CD4-positive, CD25-positive, alpha-beta regulatory T cell (primary cell): Measurements from ENCODE around the gene TRAPPC1. TPM values are rescaled to one million over a fixed set of nuclear protein-coding genes. Genes with fewer than 3 reads are reported as not detected.
A peak's percentile ranks its signal among the peaks of the same experiment; 100 is the strongest.

Experiments
- ATAC-seq, 2 donors: fragments of 150-1000 bp; cut with Tn5 transposase; one replicate each; pipeline ENCODE4 v1.10.0; 2021; ENCODE audit warnings: low read depth in 2 of 2, moderate number of reproducible peaks in 2 of 2, moderate library complexity in 1 of 2
- DNase-seq, 3 donors: peaks; one replicate each; pipeline versions ENCODE4 v3.0.0 to v3.0.0-alpha.2; 2012 to 2022; ENCODE audit warnings: mixed read lengths in 1 of 3
- H3K27ac ChIP-seq: one replicate; pipeline ENCODE4 v1.7.0; 2013; ENCODE audit warnings: mild to moderate bottlenecking, low read length; ENCODE audit not compliant: insufficient read depth, poor library complexity, severe bottlenecking
- H3K27me3 ChIP-seq: one replicate; pipeline ENCODE4 v1.7.0; 2013; ENCODE audit warnings: low read length; ENCODE audit not compliant: control insufficient read depth, insufficient read depth
- H3K36me3 ChIP-seq: one replicate; pipeline ENCODE4 v1.7.0; 2013; ENCODE audit warnings: mild to moderate bottlenecking, low read length, moderate library complexity; ENCODE audit not compliant: control insufficient read depth, insufficient read depth
- H3K4me1 ChIP-seq: 2 replicates; pipeline ENCODE4 v1.7.0; 2013; ENCODE audit warnings: mild to moderate bottlenecking, low read length; ENCODE audit not compliant: insufficient read depth, control insufficient read depth, poor library complexity, severe bottlenecking
- H3K4me3 ChIP-seq: one replicate; pipeline ENCODE4 v1.7.0; 2013; ENCODE audit warnings: low read depth, mild to moderate bottlenecking, low read length, moderate library complexity
- H3K9me3 ChIP-seq, 2 experiments: 1 replicate in 1 of 2; 2 replicates in 1 of 2; pipeline ENCODE4 v1.7.0; 2013; ENCODE audit warnings: low read length in 2 of 2, mild to moderate bottlenecking in 1 of 2, moderate library complexity in 1 of 2; ENCODE audit not compliant: control insufficient read depth in 2 of 2
- H3K27ac Mint-ChIP-seq, 3 donors: one replicate each; pipeline ENCODE4 v1.8.0; 2020 to 2022; ENCODE audit warnings: mild to moderate bottlenecking in 3 of 3, mixed read lengths in 3 of 3, moderate library complexity in 2 of 3
- H3K27me3 Mint-ChIP-seq: one replicate; pipeline ENCODE4 v1.8.0; 2022; ENCODE audit warnings: mild to moderate bottlenecking, mixed read lengths
- H3K36me3 Mint-ChIP-seq: one replicate; pipeline ENCODE4 v1.8.0; 2020; ENCODE audit warnings: mixed read lengths
- H3K4me1 Mint-ChIP-seq, 4 donors: one replicate each; pipeline ENCODE4 v1.8.0; 2020 to 2022; ENCODE audit warnings: mixed read lengths in 4 of 4, mild to moderate bottlenecking in 1 of 4
- H3K4me3 Mint-ChIP-seq, 4 donors: one replicate each; pipeline ENCODE4 v1.8.0; 2020 to 2022; ENCODE audit warnings: mild to moderate bottlenecking in 4 of 4, mixed read lengths in 4 of 4, moderate library complexity in 3 of 4
- H3K9me3 Mint-ChIP-seq, 7 donors: one replicate each; pipeline ENCODE4 v1.8.0; 2020 to 2022; ENCODE audit warnings: mixed read lengths in 7 of 7, mild to moderate bottlenecking in 3 of 7, moderate library complexity in 2 of 7
- polyA plus RNA-seq, 4 donors: library from polyadenylated mRNA; unstranded; fragments of 300-500 nt; fragmentation: Illumina TruSeq; gene quantifications; one replicate each; pipeline ENCODE4 v1.2.3, GENCODE V29; 2021
- total RNA-seq: library from RNA; stranded (reverse); gene quantifications from one replicate; pipeline ENCODE4 v1.2.3, GENCODE V29; 2022

Gene TRAPPC1
- total and polyA plus RNA-seq, 5 donors from 2014 or later = 114 to 297 (median 235) TPM

GRCh38 chr17:7881276-7882054, 50.3 kb downstream of the TRAPPC1 start:
- Mint-ChIP-seq H3K36me3 (peaks cover 4% of the 10 kb centered on the region), H3K27ac (no peak overlapping the region), H3K4me1 (peaks cover 4 to 11% (median 8%) of the 10 kb centered on the region in 4 donors), H3K27me3 (peaks cover 6% of the 10 kb centered on the region), H3K9me3 (no peaks in the 10 kb centered on the region), H3K4me3 (no peak overlapping the region)
- no peak for DNase-seq
- H3K4me3 ChIP-seq = peak overlapping the region; percentile 64
- H3K4me1 ChIP-seq = peaks cover 51% of the 10 kb centered on the region
- H3K36me3 ChIP-seq = peaks cover 14% of the 10 kb centered on the region
- no peak for ATAC-seq
- no peaks in the 10 kb centered on the region for H3K27me3 ChIP-seq
- peak overlapping the region; percentile 67 for H3K27ac ChIP-seq
- no peaks in the 10 kb centered on the region for H3K9me3 ChIP-seq

Other genes with a start within 250 kb of the TRAPPC1 start
- gene TP53, start 244.5 kb downstream of the TRAPPC1 start, total RNA-seq = 61.3 TPM
- gene TP53, start 244.5 kb downstream of the TRAPPC1 start, polyA plus RNA-seq = 10 to 100 TPM; 29.4 to 35.1 (median 32.1) TPM
- 7.9 TPM for gene WRAP53, start 243.5 kb downstream of the TRAPPC1 start, total RNA-seq
- gene WRAP53, start 243.5 kb downstream of the TRAPPC1 start, polyA plus RNA-seq = 10 to 100 TPM; 11.1 to 16.4 (median 12.0) TPM
- gene EFNB3, start 226.7 kb downstream of the TRAPPC1 start, total RNA-seq = not detected
- gene EFNB3, start 226.7 kb downstream of the TRAPPC1 start, polyA plus RNA-seq = not detected
- not detected for gene DNAH2, start 214.2 kb downstream of the TRAPPC1 start, total RNA-seq
- gene DNAH2, start 214.2 kb downstream of the TRAPPC1 start, polyA plus RNA-seq = not detected
- 255 TPM for gene KDM6B, start 97.7 kb downstream of the TRAPPC1 start, total RNA-seq
- under 1 TPM; 0.30 to 0.74 (median 0.42) TPM for gene KDM6B, start 97.7 kb downstream of the TRAPPC1 start, polyA plus RNA-seq
- 31.5 TPM for gene TMEM88, start 76.9 kb downstream of the TRAPPC1 start, total RNA-seq
- gene TMEM88, start 76.9 kb downstream of the TRAPPC1 start, polyA plus RNA-seq = not detected
- gene NAA38, start 74.4 kb downstream of the TRAPPC1 start, total RNA-seq = 23.6 TPM
- 100 to 1,000 TPM; 128 to 192 (median 141) TPM for gene NAA38, start 74.4 kb downstream of the TRAPPC1 start, polyA plus RNA-seq
- 11.8 TPM for gene CYB5D1, start 73.9 kb downstream of the TRAPPC1 start, total RNA-seq
- gene CYB5D1, start 73.9 kb downstream of the TRAPPC1 start, polyA plus RNA-seq = 1 to 10 TPM; 3.1 to 5.4 (median 4.2) TPM
- gene CHD3, start 43.2 kb downstream of the TRAPPC1 start, total RNA-seq = 273 TPM
- 1 to 10 TPM; 5.0 to 9.0 (median 7.2) TPM for gene CHD3, start 43.2 kb downstream of the TRAPPC1 start, polyA plus RNA-seq
- gene RNF227, start 15.7 kb downstream of the TRAPPC1 start, total RNA-seq = 2.4 TPM
- gene RNF227, start 15.7 kb downstream of the TRAPPC1 start, polyA plus RNA-seq = 1 to 10 TPM in 3 of 4 donors, under 1 TPM in 1; 0.92 to 5.0 (median 2.9) TPM
- 8.0 TPM for gene KCNAB3, start 2.1 kb downstream of the TRAPPC1 start, total RNA-seq
- gene KCNAB3, start 2.1 kb downstream of the TRAPPC1 start, polyA plus RNA-seq = under 1 TPM in 3 of 4 donors, not detected in 1; 0.06 to 0.33 (median 0.08) TPM
- gene CNTROB, start 260 bp upstream of the TRAPPC1 start, total RNA-seq = 40.9 TPM
- gene CNTROB, start 260 bp upstream of the TRAPPC1 start, polyA plus RNA-seq = 10 to 100 TPM in 1 of 4 donors, 1 to 10 TPM in 3; 5.0 to 12.3 (median 7.1) TPM
- not detected for gene GUCY2D, start 70.7 kb upstream of the TRAPPC1 start, total RNA-seq
- under 1 TPM in 1 of 4 donors, not detected in 3; 0.23 TPM for gene GUCY2D, start 70.7 kb upstream of the TRAPPC1 start, polyA plus RNA-seq
- gene ALOX15B, start 107.1 kb upstream of the TRAPPC1 start, total RNA-seq = not detected
- gene ALOX15B, start 107.1 kb upstream of the TRAPPC1 start, polyA plus RNA-seq = not detected
- not detected for gene ALOX12B, start 155.8 kb upstream of the TRAPPC1 start, total RNA-seq
- under 1 TPM in 3 of 4 donors, not detected in 1; 0.53 to 0.68 (median 0.67) TPM for gene ALOX12B, start 155.8 kb upstream of the TRAPPC1 start, polyA plus RNA-seq
- gene ALOXE3, start 186.6 kb upstream of the TRAPPC1 start, total RNA-seq = 0.15 TPM
- under 1 TPM in 3 of 4 donors, not detected in 1; 0.18 to 0.51 (median 0.42) TPM for gene ALOXE3, start 186.6 kb upstream of the TRAPPC1 start, polyA plus RNA-seq
- not detected for gene HES7, start 192.2 kb upstream of the TRAPPC1 start, total RNA-seq
- not detected for gene HES7, start 192.2 kb upstream of the TRAPPC1 start, polyA plus RNA-seq
- 1,740 TPM for gene PER1, start 220.5 kb upstream of the TRAPPC1 start, total RNA-seq
- 1 to 10 TPM; 4.8 to 7.7 (median 6.2) TPM for gene PER1, start 220.5 kb upstream of the TRAPPC1 start, polyA plus RNA-seq
- 205 TPM for gene VAMP2, start 231.0 kb upstream of the TRAPPC1 start, total RNA-seq
- gene VAMP2, start 231.0 kb upstream of the TRAPPC1 start, polyA plus RNA-seq = 10 to 100 TPM; 42.7 to 60.4 (median 59.3) TPM
- 27.3 TPM for gene TMEM107, start 244.4 kb upstream of the TRAPPC1 start, total RNA-seq
- gene TMEM107, start 244.4 kb upstream of the TRAPPC1 start, polyA plus RNA-seq = 10 to 100 TPM; 20.6 to 38.9 (median 29.9) TPM